Adrenal gland (tissue), 5 donors: ENCODE results near the gene SERPINA1.
"Not testable (repeated sequence)": the region's sequence is repeated elsewhere in the genome, so short reads cannot be mapped to it uniquely, and the experiment has no call there.

ENCODE experiments used
- CTCF ChIP-seq, 6 experiments: fragments of 450-650 bp in 4 of 6; fragments of 200-600 bp in 2 of 6; sonication (generic) in 1 of 6; IDR thresholded peaks; 1 replicate in 5 of 6; 2 replicates in 1 of 6; pipeline versions ENCODE4 v1.5.1 to v1.8.0; 2016 to 2021; ENCODE audit warnings: antibody characterized with exemption in 6 of 6, mild to moderate bottlenecking in 2 of 6, moderate library complexity in 1 of 6
- POLR2A ChIP-seq, 2 donors: fragments of 450-650 bp; IDR thresholded peaks; one replicate each; pipeline ENCODE4 v1.6.1; 2017; ENCODE audit warnings: antibody characterized with exemption in 2 of 2, mild to moderate bottlenecking in 2 of 2, moderate library complexity in 1 of 2
- donor health status: DM: no; HTN: no; CAD: no.

- TF ChIP-seq CTCF, POLR2A (IDR thresholded peaks at IDR 0.05): not testable (repeated sequence)
Observed at GRCh38 chr14:94354190-94354589, 34.2 kb downstream of the SERPINA1 start.
